ENCODE measurements around the gene CLIP1.
"Not testable (repeated sequence)": the region's sequence is repeated elsewhere in the genome, so short reads cannot be mapped to it uniquely, and the experiment has no call there.

The CLIP1 gene

DNA sequence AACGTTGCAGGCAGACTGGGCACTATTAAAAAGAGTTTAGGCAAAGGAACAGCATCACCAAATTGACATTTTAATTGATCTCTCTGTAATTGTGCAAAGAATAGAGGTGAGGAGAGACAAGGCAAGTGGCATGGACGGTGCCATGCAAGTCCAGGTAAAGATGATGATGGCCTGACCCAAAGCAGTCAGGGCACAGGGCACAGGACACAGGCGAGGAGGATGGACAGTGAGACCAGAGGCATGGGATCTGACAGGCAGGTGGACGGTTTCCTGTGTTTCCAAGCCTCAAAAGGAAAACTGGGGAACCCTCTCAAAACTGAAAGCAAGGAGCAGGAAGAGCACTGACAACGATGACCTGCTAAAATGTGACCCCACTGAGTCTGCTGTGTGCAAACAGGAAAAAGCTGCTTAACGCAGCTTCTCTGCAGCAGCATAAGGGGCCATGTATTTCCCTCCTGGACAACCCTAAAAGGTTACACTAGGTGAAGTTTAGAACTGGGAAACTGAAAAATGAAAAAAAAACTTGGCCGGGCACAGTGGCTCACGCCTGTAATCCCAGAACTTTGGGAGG lies 50.9 kb downstream of the CLIP1 start:
- Histone ChIP-seq H3K27me3 (ENCODE audit: insufficient read depth, low read depth) (no peaks in the 10 kb centered on the region), H3K9ac (no peak overlapping the region), H3K79me2 (ENCODE audit: insufficient read depth, low read depth) (no peaks in the 10 kb centered on the region), H2AFZ (ENCODE audit: low read depth) (no peak overlapping the region), H3K4me2 (no peak overlapping the region), H3K4me3 (IDR thresholded peaks at IDR 0.05; ENCODE audit: insufficient read depth, low read depth, low read length) (no peak overlapping the region), H3K27ac (no peak overlapping the region), H3K4me1 (ENCODE audit: low read depth, poor library complexity, severe bottlenecking) (peaks cover 5% of the 10 kb centered on the region), H3K36me3 (ENCODE audit: insufficient read depth) (no peaks in the 10 kb centered on the region), H4K20me1 (ENCODE audit: insufficient read depth) (no peaks in the 10 kb centered on the region)
- TF ChIP-seq, protein P1, sequence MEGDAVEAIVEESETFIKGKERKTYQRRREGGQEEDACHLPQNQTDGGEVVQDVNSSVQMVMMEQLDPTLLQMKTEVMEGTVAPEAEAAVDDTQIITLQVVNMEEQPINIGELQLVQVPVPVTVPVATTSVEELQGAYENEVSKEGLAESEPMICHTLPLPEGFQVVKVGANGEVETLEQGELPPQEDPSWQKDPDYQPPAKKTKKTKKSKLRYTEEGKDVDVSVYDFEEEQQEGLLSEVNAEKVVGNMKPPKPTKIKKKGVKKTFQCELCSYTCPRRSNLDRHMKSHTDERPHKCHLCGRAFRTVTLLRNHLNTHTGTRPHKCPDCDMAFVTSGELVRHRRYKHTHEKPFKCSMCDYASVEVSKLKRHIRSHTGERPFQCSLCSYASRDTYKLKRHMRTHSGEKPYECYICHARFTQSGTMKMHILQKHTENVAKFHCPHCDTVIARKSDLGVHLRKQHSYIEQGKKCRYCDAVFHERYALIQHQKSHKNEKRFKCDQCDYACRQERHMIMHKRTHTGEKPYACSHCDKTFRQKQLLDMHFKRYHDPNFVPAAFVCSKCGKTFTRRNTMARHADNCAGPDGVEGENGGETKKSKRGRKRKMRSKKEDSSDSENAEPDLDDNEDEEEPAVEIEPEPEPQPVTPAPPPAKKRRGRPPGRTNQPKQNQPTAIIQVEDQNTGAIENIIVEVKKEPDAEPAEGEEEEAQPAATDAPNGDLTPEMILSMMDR (conservative IDR thresholded peaks at IDR 0.05; ENCODE audit: low read depth, low read length) = no peak

DNA sequence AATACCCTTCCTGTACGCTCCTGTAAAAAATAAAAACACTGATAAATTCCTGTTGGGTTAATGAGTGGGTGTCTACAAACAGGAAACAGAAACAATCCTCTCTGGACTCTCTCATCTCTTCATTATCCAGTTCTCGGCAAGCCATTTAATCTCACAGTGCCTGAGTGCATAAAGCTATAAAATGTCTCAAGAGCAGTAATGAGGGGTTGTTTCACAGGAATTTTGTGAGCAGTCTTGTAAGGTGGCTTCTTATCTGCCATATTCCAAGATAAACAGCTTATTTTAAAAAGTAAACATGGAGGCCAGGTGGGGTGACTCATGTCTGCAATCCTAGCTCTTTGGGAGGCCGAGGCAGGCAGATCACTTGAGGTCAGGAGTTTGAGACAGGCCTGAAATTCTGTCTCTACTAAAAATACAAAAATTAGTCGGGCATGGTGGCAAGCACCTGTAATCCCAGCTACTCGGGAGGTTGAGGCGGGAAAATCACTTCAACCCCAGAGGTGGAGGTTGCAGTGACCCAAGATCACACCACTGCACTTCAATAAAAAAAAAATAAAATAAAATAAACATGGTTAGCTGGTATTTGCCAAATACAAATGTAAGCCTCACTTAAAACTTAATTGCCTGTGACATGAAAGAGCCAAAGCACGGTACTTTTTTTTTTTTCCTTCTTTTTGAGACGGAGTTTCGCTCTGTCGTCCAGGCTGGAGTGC lies 54.0 kb downstream of the CLIP1 start:
- Histone ChIP-seq H3K79me2 (ENCODE audit: insufficient read depth, low read depth) (no peaks in the 10 kb centered on the region), H3K27me3 (ENCODE audit: insufficient read depth, low read depth) (no peaks in the 10 kb centered on the region), H3K36me3 (ENCODE audit: insufficient read depth) (no peaks in the 10 kb centered on the region), H2AFZ (ENCODE audit: low read depth) (no peak overlapping the region), H3K4me2 (no peak overlapping the region), H3K27ac (no peak overlapping the region), H3K4me1 (ENCODE audit: low read depth, poor library complexity, severe bottlenecking) (peaks cover 5% of the 10 kb centered on the region), H3K4me3 (IDR thresholded peaks at IDR 0.05; ENCODE audit: insufficient read depth, low read depth, low read length) (no peak overlapping the region), H4K20me1 (ENCODE audit: insufficient read depth) (no peaks in the 10 kb centered on the region), H3K9ac (no peak overlapping the region)
- TF ChIP-seq, protein P1 (conservative IDR thresholded peaks at IDR 0.05; ENCODE audit: low read depth, low read length) = no peak

DNA sequence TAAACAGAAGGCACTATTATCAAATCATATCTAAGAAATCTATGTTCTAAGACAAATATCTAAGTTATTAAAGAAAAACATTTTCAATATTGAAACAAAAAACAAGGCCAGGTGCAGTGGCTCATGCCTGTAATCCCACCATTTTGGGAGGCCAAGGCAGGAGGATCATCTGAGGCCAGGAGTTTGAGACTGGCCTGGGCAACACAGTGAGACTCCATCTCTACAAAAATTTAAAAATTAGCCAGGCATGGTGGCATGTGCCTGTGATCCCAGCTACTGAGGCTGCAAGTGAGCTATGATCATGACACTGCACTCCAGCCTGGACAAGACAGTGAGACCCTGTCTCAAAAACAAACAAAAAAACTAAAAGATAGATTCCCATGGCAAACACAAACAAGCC lies 54.8 kb downstream of the CLIP1 start:
- not testable (repeated sequence) for H4K20me1 ChIP-seq (ENCODE audit: insufficient read depth); H3K9ac ChIP-seq; H3K4me2 ChIP-seq; H3K79me2 ChIP-seq (ENCODE audit: insufficient read depth, low read depth); H3K27me3 ChIP-seq (ENCODE audit: insufficient read depth, low read depth); H3K4me3 ChIP-seq (IDR thresholded peaks at IDR 0.05; ENCODE audit: insufficient read depth, low read depth, low read length); H2AFZ ChIP-seq (ENCODE audit: low read depth); H3K27ac ChIP-seq; H3K4me1 ChIP-seq (ENCODE audit: low read depth, poor library complexity, severe bottlenecking); H3K36me3 ChIP-seq (ENCODE audit: insufficient read depth)

DNA sequence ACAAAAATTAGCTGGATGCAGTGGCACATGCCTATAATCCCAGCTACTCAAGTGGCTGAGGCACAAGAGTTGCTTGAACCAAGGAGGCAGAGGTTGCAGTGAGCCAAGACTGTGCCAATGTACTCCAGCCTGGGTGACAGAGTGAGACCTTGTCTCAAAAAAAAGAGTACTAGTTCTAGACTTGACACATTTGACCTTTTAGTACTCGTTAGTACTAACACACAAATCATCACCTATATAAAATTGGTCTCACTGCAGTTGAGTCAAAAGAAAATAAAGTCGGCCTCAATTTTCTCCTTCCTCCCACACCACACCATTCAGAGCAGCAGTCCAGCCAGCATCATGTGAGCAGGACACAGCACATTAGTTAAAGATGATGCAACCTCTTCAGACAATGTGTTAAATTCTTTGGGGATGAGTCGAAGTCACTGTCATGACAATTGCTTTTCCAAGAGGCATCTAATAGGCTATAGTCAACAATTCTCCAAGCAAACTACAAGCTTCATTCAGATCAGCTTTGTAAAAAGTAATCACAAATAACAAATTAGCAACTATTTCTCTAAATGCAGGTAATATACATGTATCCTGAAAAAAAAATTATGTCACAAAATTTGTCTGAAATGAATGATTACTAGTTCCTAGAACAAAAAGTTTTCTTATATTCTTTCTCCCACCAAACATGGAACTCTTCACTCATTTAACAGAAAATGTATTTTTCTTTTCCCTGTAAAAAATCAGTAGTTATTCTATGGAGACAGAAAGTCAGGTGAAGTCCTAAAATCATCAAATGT lies 55.6 kb downstream of the CLIP1 start:
- H3K9ac ChIP-seq = no peak overlapping the region
- H3K79me2 ChIP-seq (ENCODE audit: insufficient read depth, low read depth) = no peaks in the 10 kb centered on the region
- no peak overlapping the region for H3K4me3 ChIP-seq (IDR thresholded peaks at IDR 0.05; ENCODE audit: insufficient read depth, low read depth, low read length)

DNA sequence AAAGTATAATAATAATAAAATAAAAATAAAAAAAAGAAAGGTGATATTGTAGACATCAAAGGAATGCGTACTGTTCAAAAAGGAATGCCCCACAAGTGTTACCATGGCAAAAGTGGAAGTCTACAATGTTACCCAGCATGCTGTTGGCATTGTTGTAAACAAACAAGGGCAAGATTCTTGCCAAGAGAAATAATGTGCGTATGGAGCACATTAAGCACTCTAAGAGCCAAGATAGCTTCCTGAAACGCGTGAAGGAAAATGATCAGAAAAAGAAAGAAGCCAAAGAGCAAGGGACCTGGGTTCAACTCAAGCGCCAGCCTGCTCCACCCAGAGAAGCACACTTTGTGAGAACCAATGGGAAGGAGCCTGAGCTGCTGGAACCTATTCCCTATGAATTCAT lies 57.2 kb downstream of the CLIP1 start:
- H3K9ac ChIP-seq = not testable (repeated sequence)

More for the DNA sequence above, 55.6 kb downstream of the CLIP1 start:
- TF ChIP-seq, protein P1 (conservative IDR thresholded peaks at IDR 0.05; ENCODE audit: low read depth, low read length) = no peak
- H2AFZ ChIP-seq (ENCODE audit: low read depth) = no peak overlapping the region
- no peak overlapping the region for H3K4me2 ChIP-seq
- no peak overlapping the region for H3K27ac ChIP-seq
- H3K27me3 ChIP-seq (ENCODE audit: insufficient read depth, low read depth) = no peaks in the 10 kb centered on the region
- no peaks in the 10 kb centered on the region for H4K20me1 ChIP-seq (ENCODE audit: insufficient read depth)
- H3K36me3 ChIP-seq (ENCODE audit: insufficient read depth) = no peaks in the 10 kb centered on the region
- H3K4me1 ChIP-seq (ENCODE audit: low read depth, poor library complexity, severe bottlenecking) = peaks cover 5% of the 10 kb centered on the region

More for the DNA sequence above, 57.2 kb downstream of the CLIP1 start:
- not testable (repeated sequence) for H3K4me1 ChIP-seq (ENCODE audit: low read depth, poor library complexity, severe bottlenecking); H3K27ac ChIP-seq; H4K20me1 ChIP-seq (ENCODE audit: insufficient read depth); H3K79me2 ChIP-seq (ENCODE audit: insufficient read depth, low read depth); H3K4me2 ChIP-seq; H3K4me3 ChIP-seq (IDR thresholded peaks at IDR 0.05; ENCODE audit: insufficient read depth, low read depth, low read length); H3K27me3 ChIP-seq (ENCODE audit: insufficient read depth, low read depth); H2AFZ ChIP-seq (ENCODE audit: low read depth); H3K36me3 ChIP-seq (ENCODE audit: insufficient read depth)
